ENCODE results near the gene ITGB6. TPM values are rescaled to one million over a fixed set of nuclear protein-coding genes. Genes with fewer than 3 reads are reported as not detected.

Gene ITGB6
- total and polyA plus RNA-seq, 10 of the 15 experiments (the other 5 are each of a cell fraction or from before 2014, with no cell fraction given), result 0.04 TPM; not detected in 9

GRCh38 chr2:160213511-160213910, 13.4 kb upstream of the ITGB6 start:
- no TSS peak for BruUV-seq (replicated peaks)

More at GRCh38 chr2:160213511-160213910, 13.4 kb upstream of the ITGB6 start:
- Histone ChIP-seq H3K79me2 (ENCODE audit: control insufficient read depth, insufficient read depth, low read length) (no peaks in the 10 kb centered on the region), H3K27ac (ENCODE audit: control insufficient read depth, insufficient read depth) (no peak overlapping the region), H2AFZ (ENCODE audit: control insufficient read depth, low read depth, low read length) (no peak overlapping the region), H3K9ac (ENCODE audit: control insufficient read depth, insufficient read depth, low read length) (no peak overlapping the region), H3K4me3 (no peak overlapping the region), H4K20me1 (ENCODE audit: control insufficient read depth, insufficient read depth) (no peaks in the 10 kb centered on the region), H3K36me3 (ENCODE audit: control insufficient read depth in 2 of 2, insufficient read depth in 2 of 2, low read length in 1 of 2) (no peaks in the 10 kb centered on the region), H3K27me3 (replicated peaks in 1 of 2; ENCODE audit: control insufficient read depth in 2 of 2, insufficient read depth in 2 of 2, low read length in 1 of 2) (peaks cover 2 to 3% of the 10 kb centered on the region in 2 experiments; a peak in 3 of 4 replicates), H3K4me2 (ENCODE audit: control insufficient read depth, insufficient read depth) (no peak overlapping the region), H3K9me3 (replicated peaks; ENCODE audit: control insufficient read depth, insufficient read depth, low read length) (no peaks in the 10 kb centered on the region), H3K4me1 (ENCODE audit: control insufficient read depth, insufficient read depth, low read length) (peaks cover 18% of the 10 kb centered on the region)
- ChIA-PET SMC1A (ENCODE audit: uncharacterized antibody, unreplicated experiment) (no interaction called here), RAD21 (ENCODE audit: unreplicated experiment) (interaction anchor here (1.9 kb wide), 1 partner anchor 103 kb away, joined by 9 read pairs; no protein-coding TSS in a partner anchor), CTCF (interaction anchor here (2.1 to 9.1 kb wide), 2 partner anchors 10 to 104 kb away, joined by 7 to 122 read pairs; no protein-coding TSS in a partner anchor), POLR2A (no interaction called here)
- TF ChIP-seq BCLAF1 (IDR thresholded peaks at IDR 0.05), result no peak
- no peak for TF ChIP-seq SUZ12 (IDR thresholded peaks at IDR 0.05; ENCODE audit: unreplicated experiment)
- no peak for TF ChIP-seq EZH2 (IDR thresholded peaks at IDR 0.05; ENCODE audit: borderline replicate concordance, control insufficient read depth, low read depth, low read length)
- TF ChIP-seq STAT1 (conservative IDR thresholded peaks at IDR 0.05), result no peak
- no peak for TF ChIP-seq NR2F1 (conservative IDR thresholded peaks at IDR 0.05)
- no peak for TF ChIP-seq SP1 (IDR thresholded peaks at IDR 0.05; ENCODE audit: low read depth, low read length)
- no peak for TF ChIP-seq SREBF2 (IDR thresholded peaks at IDR 0.05; ENCODE audit: low read length)
- TF ChIP-seq E2F8 (IDR thresholded peaks at IDR 0.05; ENCODE audit: low read depth, partially characterized antibody), result no peak
- TF ChIP-seq ATF7 (IDR thresholded peaks at IDR 0.05; ENCODE audit: low read depth), result no peak
- no peak for TF ChIP-seq MTA2 (IDR thresholded peaks at IDR 0.05; ENCODE audit: low read depth)
- no peak for TF ChIP-seq ZNF384 (IDR thresholded peaks at IDR 0.05; ENCODE audit: borderline replicate concordance, low read depth, low read length)
- no peak for TF ChIP-seq CBFB (IDR thresholded peaks at IDR 0.05; ENCODE audit: low read depth)
- WGBS (ENCODE audit: insufficient coverage, insufficient replicate concordance, low lambda C conversion rate, missing lambda C conversion rate), result 46% methylated on average over 10 of the region's 10 CpGs
- FAIRE-seq (no peak), DNase-seq (ENCODE audit: low read depth, low spot score) (no peak), ATAC-seq (no peak)
- intact Hi-C loops (cut with micrococcal nuclease; ENCODE audit: unreplicated experiment) (no loop called here), in situ Hi-C loops (cut with MboI) (loop anchor here (5.0 kb wide), 1 partner anchor 106 kb away; no protein-coding TSS in a partner anchor)

Measured in GM12878 (cell line).